H1 (cell line): ENCODE measurements around the gene FBLN5. TPM values are rescaled to one million over a fixed set of nuclear protein-coding genes. Genes with fewer than 3 reads are reported as not detected.

ENCODE experiments used
- CTCF ChIA-PET: fragments of 300-600 bp; sonication (Branson Sonifier 250); formaldehyde crosslinking; loops from one replicate; lab custom pipeline; 2021; ENCODE audit not compliant: partially characterized antibody; lab: Charles Lee
- POLR2A ChIA-PET: fragments of 300-600 bp; sonication (Branson Sonifier 250); formaldehyde crosslinking; loops from one replicate; lab custom pipeline; 2021; ENCODE audit warnings: inconsistent platforms; ENCODE audit not compliant: partially characterized antibody; lab: Charles Lee
- DNase-seq, 2 experiments: peaks; one replicate each; pipeline versions ENCODE4 v3.0.0 to v3.0.0-alpha.2; 2010 to 2022; ENCODE audit warnings: low spot score in 2 of 2, low read depth in 1 of 2, mixed read lengths in 1 of 2
- FAIRE-seq: peaks from 2 replicates; lab custom pipeline; 2011; peaks lifted over from hg19 to GRCh38; lab: Jason Lieb, UNC
- H2AFZ ChIP-seq: 2 replicates; pipeline ENCODE4 v1.8.1; 2012; ENCODE audit warnings: low read length, inconsistent platforms
- H2AK5ac ChIP-seq: 2 replicates; pipeline ENCODE4 v1.6.1; 2013; ENCODE audit warnings: low read depth, low read length
- H2BK120ac ChIP-seq: replicated peaks from 2 replicates; pipeline ENCODE3; 2013; ENCODE audit warnings: low read depth, low read length, inconsistent platforms
- H2BK12ac ChIP-seq: 2 replicates; pipeline ENCODE4 v1.6.1; 2013; ENCODE audit warnings: low read depth, low read length
- H2BK15ac ChIP-seq: 2 replicates; pipeline ENCODE4 v1.6.1; 2013; ENCODE audit warnings: low read length
- H2BK20ac ChIP-seq: 2 replicates; pipeline ENCODE4 v1.6.1; 2013; ENCODE audit warnings: low read length
- H2BK5ac ChIP-seq: 2 replicates; pipeline ENCODE4 v1.6.1; 2013; ENCODE audit warnings: low read depth, low read length
- H3K14ac ChIP-seq: 2 replicates; pipeline ENCODE4 v1.6.1; 2013; ENCODE audit warnings: inconsistent platforms; ENCODE audit not compliant: insufficient read length
- H3K18ac ChIP-seq: 2 replicates; pipeline ENCODE4 v1.6.1; 2013; ENCODE audit warnings: low read length; ENCODE audit errors: extremely low read depth
- H3K23ac ChIP-seq: 2 replicates; pipeline ENCODE4 v1.6.1; 2013; ENCODE audit warnings: inconsistent platforms; ENCODE audit not compliant: insufficient read length
- H3K23me2 ChIP-seq: 2 replicates; pipeline ENCODE4 v1.6.1; 2013; ENCODE audit warnings: low read depth, low read length
- H3K27ac ChIP-seq: 2 replicates; pipeline ENCODE4 v1.6.1; 2011; ENCODE audit warnings: low read depth, low read length, inconsistent platforms
- H3K27me3 ChIP-seq, 4 experiments: replicated peaks in 1 of 4; 1 replicate in 1 of 4; 2 replicates in 3 of 4; pipeline versions ENCODE4 v1.6.1 to v1.8.1; 2011 to 2013; ENCODE audit warnings: low read length in 3 of 4, mild to moderate bottlenecking in 3 of 4, inconsistent platforms in 2 of 4, mixed read lengths in 2 of 4, moderate library complexity in 1 of 4; ENCODE audit not compliant: control insufficient read depth in 3 of 4, insufficient read depth in 3 of 4; ENCODE audit errors: extremely low read depth in 1 of 4
- H3K36me3 ChIP-seq, 4 experiments: 2 replicates each; pipeline versions ENCODE4 v1.6.1 to v1.8.1; 2011 to 2013; ENCODE audit warnings: mild to moderate bottlenecking in 4 of 4, low read length in 3 of 4, moderate library complexity in 2 of 4, control low read depth in 1 of 4, inconsistent platforms in 1 of 4; ENCODE audit not compliant: insufficient read depth in 4 of 4, control insufficient read depth in 2 of 4
- H3K4ac ChIP-seq: replicated peaks from 2 replicates; pipeline ENCODE3; 2013; ENCODE audit warnings: low read length, low read depth, mixed read lengths, inconsistent platforms; ENCODE audit not compliant: insufficient read length
- H3K4me1 ChIP-seq, 4 experiments: replicated peaks in 1 of 4; 1 replicate in 1 of 4; 2 replicates in 3 of 4; pipeline versions ENCODE4 v1.6.1 to v1.8.1; 2011 to 2013; ENCODE audit warnings: low read length in 3 of 4, inconsistent platforms in 2 of 4, mixed read lengths in 1 of 4; ENCODE audit not compliant: insufficient read depth in 4 of 4, control insufficient read depth in 3 of 4
- H3K4me2 ChIP-seq, 2 experiments: 2 replicates each; pipeline versions ENCODE4 v1.6.1 to v1.8.1; 2011 to 2013; ENCODE audit warnings: low read depth in 2 of 2, low read length in 2 of 2, control low read depth in 1 of 2, inconsistent platforms in 1 of 2, mild to moderate bottlenecking in 1 of 2; ENCODE audit not compliant: insufficient read depth in 1 of 2
- H3K4me3 ChIP-seq, 4 experiments: fragments of 200-600, 300-600 bp in 1 of 4; sonication (generic), shearing (Covaris generic), sonication (Bioruptor Twin) in 1 of 4; 2 replicates each; pipeline versions ENCODE4 v1.5.1 to v1.8.1; 2011 to 2016; ENCODE audit warnings: low read length in 4 of 4, low read depth in 3 of 4, control low read depth in 2 of 4, inconsistent platforms in 2 of 4, mild to moderate bottlenecking in 2 of 4, mixed read lengths in 1 of 4, moderate library complexity in 1 of 4; ENCODE audit not compliant: insufficient read depth in 2 of 4; ENCODE audit errors: extremely low read depth in 1 of 4
- H3K56ac ChIP-seq: replicated peaks from 2 replicates; pipeline ENCODE3; 2013; ENCODE audit warnings: low read depth, mild to moderate bottlenecking, mixed read lengths, low read length, inconsistent platforms; ENCODE audit not compliant: insufficient read length
- H3K79me1 ChIP-seq: 2 replicates; pipeline ENCODE4 v1.6.1; 2013; ENCODE audit warnings: low read depth, low read length, control low read depth
- H3K79me2 ChIP-seq, 2 experiments: 2 replicates each; pipeline versions ENCODE4 v1.6.1 to v1.8.1; 2012 to 2013; ENCODE audit warnings: low read length in 2 of 2, mild to moderate bottlenecking in 2 of 2, inconsistent platforms in 1 of 2; ENCODE audit not compliant: insufficient read depth in 2 of 2, control insufficient read depth in 1 of 2
- H3K9ac ChIP-seq, 4 experiments: replicated peaks in 1 of 4; 1 replicate in 1 of 4; 2 replicates in 3 of 4; pipeline versions ENCODE4 v1.6.1 to v1.8.1; 2011 to 2013; ENCODE audit warnings: low read depth in 3 of 4, low read length in 3 of 4, control low read depth in 2 of 4, mild to moderate bottlenecking in 2 of 4, moderate library complexity in 2 of 4, inconsistent platforms in 1 of 4; ENCODE audit errors: extremely low read depth in 1 of 4
- H3K9me3 ChIP-seq, 2 experiments: 2 replicates each; pipeline versions ENCODE4 v1.6.1 to v1.8.1; 2012 to 2013; ENCODE audit warnings: mild to moderate bottlenecking in 2 of 2, moderate library complexity in 2 of 2, control low read depth in 1 of 2, inconsistent platforms in 1 of 2, low read depth in 1 of 2, low read length in 1 of 2, mixed read lengths in 1 of 2; ENCODE audit not compliant: insufficient read depth in 2 of 2
- H4K20me1 ChIP-seq, 2 experiments: replicated peaks in 1 of 2; 2 replicates each; pipeline versions ENCODE3 to v1.8.1; 2011 to 2013; ENCODE audit warnings: inconsistent platforms in 2 of 2, low read length in 2 of 2, mild to moderate bottlenecking in 1 of 2; ENCODE audit not compliant: insufficient read depth in 2 of 2, control insufficient read depth in 1 of 2
- H4K5ac ChIP-seq: 2 replicates; pipeline ENCODE4 v1.6.1; 2013; ENCODE audit warnings: low read length, low read depth, mixed read lengths, inconsistent platforms; ENCODE audit not compliant: insufficient read length
- H4K8ac ChIP-seq: 2 replicates; pipeline ENCODE4 v1.8.0; 2013; ENCODE audit warnings: mild to moderate bottlenecking, moderate library complexity, low read length, inconsistent platforms; ENCODE audit not compliant: insufficient read depth; ENCODE audit errors: extremely low read depth
- H4K91ac ChIP-seq: replicated peaks from 2 replicates; pipeline ENCODE3; 2013; ENCODE audit warnings: low read length, mixed read lengths, inconsistent platforms; ENCODE audit not compliant: insufficient read length
- ASH2L ChIP-seq: fragments of 200-600, 300-600 bp; sonication (generic); IDR thresholded peaks from one replicate; pipeline ENCODE4 v1.7.1; 2017; ENCODE audit warnings: low read length
- CBX5 ChIP-seq: fragments of 300-800, 300-1000 bp; sonication (generic); IDR thresholded peaks from 2 replicates; pipeline ENCODE4 v1.7.1; 2016; ENCODE audit warnings: antibody characterized with exemption, low read length, low read depth
- CHD2 ChIP-seq: IDR thresholded peaks from 2 replicates; pipeline ENCODE4 v1.6.1; 2012; ENCODE audit warnings: low read length, improper control_type of control experiment
- CREB1 ChIP-seq: IDR thresholded peaks from 2 replicates; pipeline ENCODE4 v1.6.1; 2012; ENCODE audit warnings: inconsistent platforms
- JUN ChIP-seq: IDR thresholded peaks from 2 replicates; pipeline ENCODE4 v1.6.1; 2011; ENCODE audit warnings: low read depth, mild to moderate bottlenecking, improper control_type of control experiment, low read length
- KDM4A ChIP-seq: IDR thresholded peaks from one replicate; pipeline ENCODE4 v1.7.1; 2012; ENCODE audit warnings: low read depth, mild to moderate bottlenecking, moderate library complexity, low read length, inconsistent platforms; ENCODE audit not compliant: severe bottlenecking
- MAFK ChIP-seq: IDR thresholded peaks from 2 replicates; pipeline ENCODE4 v1.6.1; 2012; ENCODE audit warnings: low read depth, mild to moderate bottlenecking, improper control_type of control experiment, low read length
- NANOG ChIP-seq: IDR thresholded peaks from 2 replicates; pipeline ENCODE4 v1.6.1; 2011; ENCODE audit warnings: low read length, low read depth, mild to moderate bottlenecking, inconsistent platforms; ENCODE audit not compliant: insufficient read depth, poor library complexity, severe bottlenecking
- PHF8 ChIP-seq: fragments of 200-600 bp; sonication (generic); conservative IDR thresholded peaks from 2 replicates; pipeline ENCODE4 v1.7.1; 2012; ENCODE audit warnings: low read depth, mild to moderate bottlenecking, inconsistent platforms, low read length, moderate library complexity
- RFX5 ChIP-seq: IDR thresholded peaks from 2 replicates; pipeline ENCODE4 v1.6.1; 2011; ENCODE audit warnings: low read depth, low read length, improper control_type of control experiment, borderline replicate concordance
- SAP30 ChIP-seq: fragments of 300-600 bp; sonication (generic); IDR thresholded peaks from 2 replicates; pipeline ENCODE4 v1.7.1; 2012; ENCODE audit warnings: low read length, moderate library complexity, mild to moderate bottlenecking, inconsistent platforms; ENCODE audit not compliant: insufficient read depth, insufficient replicate concordance
- TAF7 ChIP-seq: optimal IDR thresholded peaks from 2 replicates; pipeline ENCODE3; 2011; ENCODE audit warnings: low read depth, mild to moderate bottlenecking, inconsistent platforms, low read length, moderate library complexity, borderline replicate concordance
- TEAD4 ChIP-seq: IDR thresholded peaks from 2 replicates; pipeline ENCODE4 v1.6.1; 2012; ENCODE audit warnings: low read depth, low read length, inconsistent platforms, mixed read lengths
- WGBS, 2 experiments: shearing (Covaris generic) in 1 of 2; methylation state at CpG; one replicate each; pipeline versions ENCODE4 v1.1.6 to v1.1.7; 2013 to 2015; ENCODE audit warnings: low lambda C conversion rate in 2 of 2, mixed read lengths in 2 of 2, inconsistent platforms in 1 of 2, low coverage in 1 of 2, missing lambda C conversion rate in 1 of 2; ENCODE audit not compliant: insufficient replicate concordance in 2 of 2, insufficient coverage in 1 of 2, insufficient read length in 1 of 2; ENCODE audit errors: extremely low coverage in 1 of 2, missing lambda C conversion rate in 1 of 2; 5-methylcytosine and 5-hydroxymethylcytosine counted together
- polyA plus RNA-seq, 7 experiments: library from polyadenylated mRNA; depleted of rRNA in 3 of 7; stranded (reverse) in 5 of 7; unstranded in 2 of 7; fragments of >200 nt in 5 of 7; fragments of 200-250 nt in 2 of 7; gene quantifications; 1 replicate in 5 of 7; 2 replicates in 1 of 7; 4 replicates in 1 of 7; pipeline versions ENCODE4 v1.2.1 to v1.2.3, GENCODE V29; 2011 to 2013; ENCODE audit warnings: missing spikeins in 2 of 7, mixed read lengths in 2 of 7
- total RNA-seq: library from RNA; stranded (reverse); fragmentation: NEBNext Ultra II Directional; extraction: Animal tissue kit (Norgen Biotek cat#: 25700); gene quantifications from 2 replicates; pipeline ENCODE4 v1.2.1, GENCODE V29; 2021
- TF ChIP-seq, protein P1 (sequence below): IDR thresholded peaks from 2 replicates; pipeline ENCODE4 v1.6.1; 2012; ENCODE audit warnings: inconsistent platforms

FBLN5 gene
- total and polyA plus RNA-seq, 2 of the 8 experiments (the other 6 are each of a cell fraction or from before 2014, with no cell fraction given): 0.88 to 3.5 TPM

DNA sequence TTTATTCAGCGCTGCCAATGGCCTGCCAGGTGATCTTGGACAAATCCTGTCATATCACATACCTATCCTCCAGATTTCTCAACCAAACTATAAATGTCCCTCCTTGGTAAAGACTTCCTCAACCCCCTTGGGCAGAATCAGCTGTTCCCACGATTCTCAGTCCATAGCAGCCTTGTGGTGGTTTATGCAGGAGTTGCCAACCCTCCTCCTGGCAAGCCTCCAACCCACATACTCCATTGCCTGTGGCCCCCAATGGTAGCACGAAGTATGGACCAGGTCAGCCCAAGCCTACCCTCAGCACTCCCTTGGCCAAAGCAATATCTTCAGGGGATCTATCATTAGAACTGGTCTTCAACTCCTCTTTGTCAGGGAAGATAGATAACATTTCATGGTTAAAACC lies 27.0 kb downstream of the FBLN5 start:
- Histone ChIP-seq H2AK5ac (no peak overlapping the region), H2BK15ac (no peak overlapping the region), H3K36me3 (no peaks in the 10 kb centered on the region), H2BK12ac (no peak overlapping the region), H3K4me1 (no peaks in the 10 kb centered on the region), H3K4me2 (no peak overlapping the region), H4K5ac (no peak overlapping the region), H3K27me3 (no peaks in the 10 kb centered on the region), H2BK120ac (no peak overlapping the region), H3K27ac (no peak overlapping the region), H4K91ac (no peak overlapping the region), H3K14ac (no peak overlapping the region), H3K23me2 (no peaks in the 10 kb centered on the region), H3K79me1 (no peaks in the 10 kb centered on the region), H3K18ac (no peak overlapping the region), H3K4me3 (no peak overlapping the region), H3K9ac (no peak overlapping the region), H3K9me3 (no peaks in the 10 kb centered on the region), H2AFZ (no peak overlapping the region), H3K23ac (no peak overlapping the region), H4K8ac (no peak overlapping the region), H3K4ac (no peak overlapping the region), H2BK20ac (no peak overlapping the region), H4K20me1 (no peaks in the 10 kb centered on the region), H3K79me2 (no peaks in the 10 kb centered on the region), H2BK5ac (no peak overlapping the region), H3K56ac (no peak overlapping the region)
- 89% methylated on average over 3 of the region's 3 CpGs; no CpG with 5 or more reads in 1 of the 2 experiments for WGBS, 2 experiments
- DNase-seq (no peak), FAIRE-seq (no peak)
- POLR2A ChIA-PET: no interaction called here
- CTCF ChIA-PET: interaction anchor here (3.0 kb wide), 1 partner anchor 9 kb away, joined by 12 read pairs; no protein-coding TSS in a partner anchor
- TF ChIP-seq, protein P1, sequence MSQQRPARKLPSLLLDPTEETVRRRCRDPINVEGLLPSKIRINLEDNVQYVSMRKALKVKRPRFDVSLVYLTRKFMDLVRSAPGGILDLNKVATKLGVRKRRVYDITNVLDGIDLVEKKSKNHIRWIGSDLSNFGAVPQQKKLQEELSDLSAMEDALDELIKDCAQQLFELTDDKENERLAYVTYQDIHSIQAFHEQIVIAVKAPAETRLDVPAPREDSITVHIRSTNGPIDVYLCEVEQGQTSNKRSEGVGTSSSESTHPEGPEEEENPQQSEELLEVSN: no peak
- TF ChIP-seq CHD2 (no peak), TAF7 (no peak), PHF8 (no peak), TEAD4 (no peak), KDM4A (no peak), MAFK (no peak), ASH2L (no peak), NANOG (no peak), CREB1 (no peak), RFX5 (no peak), JUN (no peak), CBX5 (no peak), SAP30 (no peak)
